Ovary (tissue), 9 donors: ENCODE data around the gene NAPSA. TPM values are rescaled to one million over a fixed set of nuclear protein-coding genes. Genes with fewer than 3 reads are reported as not detected.

Experiments
- DNase-seq, 5 donors: peaks; one replicate each; pipeline ENCODE4 v3.0.0-alpha.2; 2019 to 2020
- H3K27ac ChIP-seq, 2 donors: fragments of 200-600 bp; one replicate each; pipeline versions ENCODE4 v1.5.1 to v1.8.0; 2019 to 2022
- H3K27me3 ChIP-seq: fragments of 200-600 bp; one replicate; pipeline ENCODE4 v1.8.0; 2022
- H3K36me3 ChIP-seq: fragments of 200-600 bp; sonication (generic); one replicate; pipeline ENCODE4 v1.5.1; 2019
- H3K4me1 ChIP-seq: one replicate; pipeline ENCODE4 v1.8.1; 2013; ENCODE audit warnings: mild to moderate bottlenecking, moderate library complexity; ENCODE audit not compliant: insufficient read depth
- H3K4me3 ChIP-seq: fragments of 200-600 bp; sonication (generic); one replicate; pipeline ENCODE4 v1.5.1; 2017
- H3K9me3 ChIP-seq, 2 donors: fragments of 200-600 bp in 1 of 2; sonication (generic) in 1 of 2; one replicate each; pipeline versions ENCODE4 v1.5.1 to v1.8.1; 2013 to 2019; ENCODE audit warnings: mild to moderate bottlenecking in 1 of 2, moderate library complexity in 1 of 2
- CTCF ChIP-seq, 3 donors: fragments of 450-650 bp in 2 of 3; fragments of 200-600 bp in 1 of 3; IDR thresholded peaks; one replicate each; pipeline versions ENCODE4 v1.5.1 to v1.8.0; 2016 to 2022; ENCODE audit warnings: antibody characterized with exemption in 3 of 3, mild to moderate bottlenecking in 1 of 3
- EP300 ChIP-seq: sonication (generic); formaldehyde crosslinking; IDR thresholded peaks from one replicate; pipeline ENCODE4 v1.6.1; 2017; ENCODE audit warnings: antibody characterized with exemption
- POLR2A ChIP-seq: fragments of 450-650 bp; IDR thresholded peaks from one replicate; pipeline ENCODE4 v1.6.1; 2017; ENCODE audit warnings: antibody characterized with exemption, mild to moderate bottlenecking, moderate library complexity
- WGBS, 3 donors: extraction: QIAGEN DNeasy Blood & Tissue Kit in 1 of 3; methylation state at CpG; one replicate each; pipeline versions ENCODE4 v1.1.5 to v1.1.7; 2013 to 2017; 5-methylcytosine and 5-hydroxymethylcytosine counted together
- intact Hi-C, 4 donors: fragments of 100-400 bp; cut with DNase I; formaldehyde crosslinking; loops; one replicate each; pipeline versions ENCODE4 v1.11.0 to v1.15.1; 2022 to 2023
- polyA plus RNA-seq, 2 donors: library from polyadenylated mRNA; stranded (reverse); fragments of 200-250 nt in 1 of 2; fragments of 350-450 nt in 1 of 2; fragmentation: Illumina TruSeq in 1 of 2; extraction: RNeasy Lipid Tissue Mini Kit (QIAGEN cat#74804) in 1 of 2; gene quantifications; one replicate each; pipeline ENCODE4 v1.2.3, GENCODE V29; 2013 to 2014
- total RNA-seq, 7 donors: library from RNA; depleted of rRNA in 2 of 7; stranded (reverse); fragments of >200 nt in 2 of 7; fragmentation: NEBNext Ultra II Directional in 3 of 7; extraction: Animal tissue kit (Norgen Biotek cat#: 25700) in 3 of 7; gene quantifications; one replicate each; pipeline versions ENCODE4 v1.1.0 to v1.2.4, GENCODE V29; 2016 to 2023
- donor health status: DM: no; HTN: no; CAD: no; lungs with moderate emphysema.
- donor health status: DM: no; HTN: no; CAD: no.
- donor health status: Bipolar disorder and iron deficiency.
- donor health status: DM: yes; HTN: yes; CAD: no.
- donor health status: DM: no; HTN: no; CAD: no.
- donor health status: DM: yes; HTN: yes; CAD: no.

NAPSA gene
- total and polyA plus RNA-seq, 9 donors = 0.40 to 2.7 (median 0.97) TPM

DNA sequence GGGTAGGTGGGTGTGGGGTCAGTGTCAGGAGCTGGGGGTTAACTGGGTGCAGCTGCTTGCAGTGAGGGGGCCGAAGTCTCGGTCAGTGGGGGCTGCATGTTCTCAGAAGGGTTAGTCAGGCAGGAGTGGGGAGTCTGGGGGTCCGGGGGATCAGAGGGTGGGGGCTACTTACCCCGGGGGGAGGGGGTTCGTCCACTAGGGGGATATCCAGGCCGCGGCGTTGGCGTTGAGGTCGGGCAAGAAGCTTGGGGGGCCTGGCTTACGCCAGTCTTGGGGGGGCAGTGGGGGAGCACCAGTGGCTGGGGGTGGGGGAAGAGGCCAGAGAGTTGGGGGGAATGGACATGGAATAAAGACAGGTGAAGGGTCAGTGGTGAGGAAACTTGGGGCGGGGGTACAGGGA is 45.4 kb downstream of the NAPSA start:
- Histone ChIP-seq H3K4me3 (no peak overlapping the region), H3K27ac (no peak overlapping the region), H3K9me3 (no peaks in the 10 kb centered on the region), H3K27me3 (no peaks in the 10 kb centered on the region), H3K4me1 (no peaks in the 10 kb centered on the region), H3K36me3 (no peaks in the 10 kb centered on the region)
- no peak for TF ChIP-seq POLR2A
- no peak for TF ChIP-seq EP300
- no peak for TF ChIP-seq CTCF (IDR thresholded peaks at IDR 0.05)
- no peak for DNase-seq
- intact Hi-C loops = no loop called here
- WGBS, 3 donors = 75 to 88% (median 83%) methylated on average over 11 to 12 of the region's 12 CpGs

- Histone ChIP-seq H3K4me1 (no peaks in the 10 kb centered on the region), H3K9me3 (no peaks in the 10 kb centered on the region), H3K4me3 (no peak overlapping the region), H3K36me3 (no peaks in the 10 kb centered on the region), H3K27ac (no peak overlapping the region), H3K27me3 (no peaks in the 10 kb centered on the region)
- no peak for DNase-seq
- TF ChIP-seq EP300 = no peak
- no peak for TF ChIP-seq POLR2A
- no peak for TF ChIP-seq CTCF (IDR thresholded peaks at IDR 0.05)
- intact Hi-C loops = no loop called here
- 70 to 81% (median 75%) methylated on average over 11 of the region's 11 CpGs for WGBS, 3 donors
Measured at GRCh38 chr19:50319156-50319555, 46.3 kb downstream of the NAPSA start.

DNA sequence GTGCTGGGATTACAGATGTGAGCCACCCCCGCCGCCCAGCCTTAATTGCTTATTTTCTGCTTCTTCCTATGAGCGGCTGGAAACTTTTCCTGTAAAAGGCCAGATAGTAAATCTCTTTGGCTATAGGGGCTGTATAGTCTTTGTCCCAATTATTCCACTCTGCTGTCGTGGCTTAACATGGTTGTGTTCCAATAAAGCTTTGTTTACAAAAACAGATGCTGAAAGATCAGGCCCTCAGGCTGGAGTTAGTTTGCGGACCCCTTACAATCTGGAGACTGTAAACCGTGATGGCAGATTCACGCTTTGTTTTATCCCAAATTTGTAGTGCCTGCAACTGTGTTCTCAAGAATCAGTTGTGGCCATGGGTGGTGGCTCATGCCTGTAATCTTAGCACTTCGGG is 47.0 kb downstream of the NAPSA start:
- no peaks in the 10 kb centered on the region for H3K4me1 ChIP-seq
- no peaks in the 10 kb centered on the region for H3K27me3 ChIP-seq
- DNase-seq = no peak
- WGBS, 3 donors = 78 to 84% (median 81%) methylated on average over 8 of the region's 8 CpGs
- no peak for TF ChIP-seq POLR2A
- no peak for TF ChIP-seq CTCF (IDR thresholded peaks at IDR 0.05)
- TF ChIP-seq EP300 = no peak
- no peaks in the 10 kb centered on the region for H3K36me3 ChIP-seq
- intact Hi-C loops = no loop called here
- no peak overlapping the region for H3K4me3 ChIP-seq
- H3K9me3 ChIP-seq = no peaks in the 10 kb centered on the region
- H3K27ac ChIP-seq = no peak overlapping the region

GRCh38 chr19:50317115-50317514 is 48.3 kb downstream of the NAPSA start:
- H3K27me3 ChIP-seq = no peaks in the 10 kb centered on the region
- intact Hi-C loops = no loop called here
- no peak overlapping the region for H3K4me3 ChIP-seq
- 59 to 64% (median 63%) methylated on average over 4 of the region's 4 CpGs for WGBS, 3 donors
- no peaks in the 10 kb centered on the region for H3K36me3 ChIP-seq
- H3K27ac ChIP-seq = no peak overlapping the region
- no peak for DNase-seq
- no peaks in the 10 kb centered on the region for H3K9me3 ChIP-seq
- TF ChIP-seq EP300 (no peak), POLR2A (no peak), CTCF (IDR thresholded peaks at IDR 0.05) (no peak)
- no peaks in the 10 kb centered on the region for H3K4me1 ChIP-seq
